Measurements from ENCODE around the gene PNMA6E.

- TF ChIP-seq, protein P1, sequence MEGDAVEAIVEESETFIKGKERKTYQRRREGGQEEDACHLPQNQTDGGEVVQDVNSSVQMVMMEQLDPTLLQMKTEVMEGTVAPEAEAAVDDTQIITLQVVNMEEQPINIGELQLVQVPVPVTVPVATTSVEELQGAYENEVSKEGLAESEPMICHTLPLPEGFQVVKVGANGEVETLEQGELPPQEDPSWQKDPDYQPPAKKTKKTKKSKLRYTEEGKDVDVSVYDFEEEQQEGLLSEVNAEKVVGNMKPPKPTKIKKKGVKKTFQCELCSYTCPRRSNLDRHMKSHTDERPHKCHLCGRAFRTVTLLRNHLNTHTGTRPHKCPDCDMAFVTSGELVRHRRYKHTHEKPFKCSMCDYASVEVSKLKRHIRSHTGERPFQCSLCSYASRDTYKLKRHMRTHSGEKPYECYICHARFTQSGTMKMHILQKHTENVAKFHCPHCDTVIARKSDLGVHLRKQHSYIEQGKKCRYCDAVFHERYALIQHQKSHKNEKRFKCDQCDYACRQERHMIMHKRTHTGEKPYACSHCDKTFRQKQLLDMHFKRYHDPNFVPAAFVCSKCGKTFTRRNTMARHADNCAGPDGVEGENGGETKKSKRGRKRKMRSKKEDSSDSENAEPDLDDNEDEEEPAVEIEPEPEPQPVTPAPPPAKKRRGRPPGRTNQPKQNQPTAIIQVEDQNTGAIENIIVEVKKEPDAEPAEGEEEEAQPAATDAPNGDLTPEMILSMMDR (IDR thresholded peaks at IDR 0.05): no peak
- no peak for TF ChIP-seq ZFX (IDR thresholded peaks at IDR 0.05; ENCODE audit: borderline replicate concordance)
Observed at GRCh38 chrX:153445106-153445855, 44.1 kb upstream of the PNMA6E start.

Measured in 22Rv1 (cell line).